GM13976 (cell line): ENCODE results near the gene DCHS2.

Experiments
- DNase-seq: peaks from one replicate; pipeline ENCODE4 v3.0.0; 2012; ENCODE audit warnings: low spot score
- CTCF ChIP-seq: IDR thresholded peaks from 2 replicates; pipeline ENCODE4 v1.5.1; 2012; ENCODE audit warnings: borderline replicate concordance, mild to moderate bottlenecking; ENCODE audit not compliant: insufficient read depth; ENCODE audit errors: extremely low read depth, missing control alignments, control extremely low read depth
- in situ Hi-C: fragments of 300-500 bp; cut with MboI; formaldehyde crosslinking; loops from one replicate; pipeline ENCODE4 v1.12.0; 2022; ENCODE audit warnings: low sequenced_read_pairs, mixed read lengths, inconsistent platforms; ENCODE audit not compliant: unreplicated experiment

DCHS2 gene

GRCh38 chr4:154462081-154462810, 29.4 kb downstream of the DCHS2 start:
- no peak for DNase-seq
- in situ Hi-C loops: no loop called here
- TF ChIP-seq CTCF: no peak

- in situ Hi-C loops: no loop called here
- no peak for TF ChIP-seq CTCF
- DNase-seq: no peak
Observed at GRCh38 chr4:154457471-154457870, 34.1 kb downstream of the DCHS2 start.

GRCh38 chr4:154456889-154457288, 34.7 kb downstream of the DCHS2 start:
- no peak for TF ChIP-seq CTCF
- no peak for DNase-seq
- in situ Hi-C loops: no loop called here

- DNase-seq: no peak
- in situ Hi-C loops: no loop called here
- TF ChIP-seq CTCF: no peak
Observed at GRCh38 chr4:154456240-154456639, 35.4 kb downstream of the DCHS2 start.

- TF ChIP-seq CTCF: no peak
- in situ Hi-C loops: no loop called here
- DNase-seq: no peak
Observed at GRCh38 chr4:154455111-154455510, 36.5 kb downstream of the DCHS2 start.

- in situ Hi-C loops: no loop called here
- no peak for DNase-seq
- no peak for TF ChIP-seq CTCF
Observed at GRCh38 chr4:154454710-154455109, 36.9 kb downstream of the DCHS2 start.
